ENCODE measurements around the gene KLHDC9.
"Not testable (repeated sequence)": the region's sequence is repeated elsewhere in the genome, so short reads cannot be mapped to it uniquely, and the experiment has no call there.

Gene KLHDC9

GRCh38 chr1:161099090-161099802 is 1.1 kb downstream of the KLHDC9 start:
- DNase-seq: no peak

GRCh38 chr1:161100556-161100955 is 2.4 kb downstream of the KLHDC9 start:
- no peak for DNase-seq

GRCh38 chr1:161106431-161106830 is 8.3 kb downstream of the KLHDC9 start:
- no peak for DNase-seq

GRCh38 chr1:161111117-161111516 is 13.0 kb downstream of the KLHDC9 start:
- DNase-seq: no peak

GRCh38 chr1:161111527-161111926 is 13.4 kb downstream of the KLHDC9 start:
- no peak for DNase-seq

- no peak for DNase-seq
These were observed 15.8 kb downstream of the KLHDC9 start for GRCh38 chr1:161113915-161114314.

- no peak for DNase-seq
These were observed 16.4 kb downstream of the KLHDC9 start for GRCh38 chr1:161114556-161114955.

- peak; percentile 32 for DNase-seq
These were observed 17.1 kb downstream of the KLHDC9 start for GRCh38 chr1:161115132-161115711.

- DNase-seq: not testable (repeated sequence)
These were observed 17.8 kb downstream of the KLHDC9 start for GRCh38 chr1:161115961-161116360.

- DNase-seq: peak; percentile 89
These were observed 19.8 kb downstream of the KLHDC9 start, which contains the start of the genes NIT1 and PFDN2 for GRCh38 chr1:161117759-161118581. Gene NIT1 (plus strand): TSS chr1:161118105. CDS start chr1:161118177, 72 bp downstream. Gene PFDN2 (minus strand): TSS chr1:161118037. CDS start chr1:161118026, 11 bp downstream.

- peak; percentile 79 for DNase-seq
These were observed 21.1 kb downstream of the KLHDC9 start for GRCh38 chr1:161119092-161119903.

GRCh38 chr1:161121042-161121650 is 23.0 kb downstream of the KLHDC9 start:
- DNase-seq: no peak

GRCh38 chr1:161121834-161122233 is 23.7 kb downstream of the KLHDC9 start:
- DNase-seq: no peak

- DNase-seq: no peak
These were observed 24.8 kb downstream of the KLHDC9 start for GRCh38 chr1:161122967-161123366.

- DNase-seq: no peak
These were observed 29.5 kb downstream of the KLHDC9 start for GRCh38 chr1:161127649-161128048.

- no peak for DNase-seq
These were observed 30.6 kb downstream of the KLHDC9 start for GRCh38 chr1:161128591-161129420.

- no peak for DNase-seq
These were observed 32.1 kb downstream of the KLHDC9 start for GRCh38 chr1:161130266-161130665.

- no peak for DNase-seq
These were observed 33.6 kb downstream of the KLHDC9 start for GRCh38 chr1:161131523-161132409.

- peak; percentile 91 for DNase-seq
These were observed 34.5 kb downstream of the KLHDC9 start, which contains the start of gene DEDD for GRCh38 chr1:161132410-161133219. Gene DEDD (minus strand): TSS chr1:161132667. CDS start chr1:161124462, 8,205 bp downstream.

Data from activated naive CD4-positive, alpha-beta T cell treated with anti-CD3 and anti-CD28 coated beads, Interleukin-2, amount 50 U/mL, for 16 hours (primary cell).